PC-3 (cell line): ENCODE data around the gene KIF1B. TPM values are rescaled to one million over a fixed set of nuclear protein-coding genes. Genes with fewer than 3 reads are reported as not detected.

Source experiments
- ATAC-seq: fragments of 200-7000 bp; cut with Tn5 transposase; 2 replicates; pipeline ENCODE4 v1.9.1; 2020; ENCODE audit warnings: mild to moderate bottlenecking, moderate library complexity
- Bru-seq: library from RNA; stranded (reverse); fragments of 400-500 nt; gene quantifications from one replicate; lab custom pipeline; 2021; lab: Mats Ljungman, UMichigan
- BruChase-seq, 2 experiments: library from RNA; stranded (reverse); fragments of 400-500 nt; gene quantifications; one replicate each; lab custom pipeline; 2021; lab: Mats Ljungman, UMichigan
- BruUV-seq: library from RNA; stranded (reverse); fragments of 400-500 nt; replicated peaks from 2 replicates; lab custom pipeline; 2021; lab: Mats Ljungman, UMichigan
- CTCF ChIA-PET: fragments of 300-600 bp; sonication (Branson Sonifier 250); formaldehyde crosslinking; loops from one replicate; lab custom pipeline; 2022; ENCODE audit warnings: antibody characterized with exemption; lab: Charles Lee
- POLR2A ChIA-PET: fragments of 300-600 bp; sonication (Branson Sonifier 250); formaldehyde crosslinking; loops from one replicate; lab custom pipeline; 2022; ENCODE audit warnings: antibody characterized with exemption; ENCODE audit not compliant: unreplicated experiment; lab: Charles Lee
- DNase-seq: peaks from one replicate; pipeline ENCODE4 v3.0.0-alpha.2; 2015
- H2AFZ ChIP-seq: fragments of 300-600 bp; sonication (generic); 2 replicates; pipeline ENCODE4 v1.6.0; 2016; ENCODE audit warnings: antibody characterized with exemption, low read length
- H3F3A ChIP-seq: fragments of 300-600 bp; sonication (generic); one replicate; pipeline ENCODE4 v1.6.0; 2017; ENCODE audit warnings: antibody characterized with exemption, low read length, control low read depth, mild to moderate bottlenecking; ENCODE audit not compliant: unreplicated experiment
- H3K27ac ChIP-seq: fragments of 300-600 bp; sonication (generic); 2 replicates; pipeline ENCODE4 v1.5.1; 2016; ENCODE audit warnings: mild to moderate bottlenecking, low read length
- H3K27me3 ChIP-seq: fragments of 300-600 bp; sonication (generic); 2 replicates; pipeline ENCODE4 v1.6.1; 2016; ENCODE audit warnings: low read length, mixed read lengths
- H3K36me3 ChIP-seq: fragments of 300-600 bp; sonication (generic); 2 replicates; pipeline ENCODE4 v1.6.1; 2016; ENCODE audit warnings: low read depth, mixed run types, low read length, mixed read lengths
- H3K4me1 ChIP-seq: fragments of 300-600 bp; sonication (generic); 2 replicates; pipeline ENCODE4 v1.5.1; 2016; ENCODE audit warnings: low read length; ENCODE audit not compliant: insufficient read depth
- H3K4me2 ChIP-seq: fragments of 300-600 bp; sonication (generic); 2 replicates; pipeline ENCODE4 v1.6.0; 2016; ENCODE audit warnings: low read length
- H3K4me3 ChIP-seq: fragments of 300-600 bp; sonication (generic); 2 replicates; pipeline ENCODE4 v1.5.1; 2016; ENCODE audit warnings: mild to moderate bottlenecking, low read length, mixed read lengths
- H3K79me2 ChIP-seq: fragments of 300-600 bp; sonication (generic); 2 replicates; pipeline ENCODE4 v1.6.1; 2017; ENCODE audit warnings: low read length, mixed read lengths
- H3K9ac ChIP-seq: fragments of 300-600 bp; sonication (generic); 2 replicates; pipeline ENCODE4 v1.6.0; 2016; ENCODE audit warnings: mild to moderate bottlenecking, low read length
- H3K9me2 ChIP-seq: fragments of 300-600 bp; sonication (generic); replicated peaks from 2 replicates; pipeline ENCODE4 v1.6.1; 2016; ENCODE audit warnings: mixed run types, low read length, mixed read lengths
- H3K9me3 ChIP-seq: fragments of 300-600 bp; sonication (generic); 2 replicates; pipeline ENCODE4 v1.6.1; 2016; ENCODE audit warnings: low read length, mixed read lengths
- H4K20me1 ChIP-seq: fragments of 300-600 bp; sonication (generic); 2 replicates; pipeline ENCODE4 v1.6.1; 2016; ENCODE audit warnings: low read length, mixed read lengths
- CTCF ChIP-seq: fragments of 300-600 bp; sonication (generic); conservative IDR thresholded peaks from 2 replicates; pipeline ENCODE4 v1.5.1; 2017; ENCODE audit warnings: antibody characterized with exemption, low read depth, mild to moderate bottlenecking, low read length
- EZH2 ChIP-seq: fragments of 300-600 bp; sonication (generic); IDR thresholded peaks from one replicate; pipeline ENCODE4 v1.6.1; 2017; ENCODE audit warnings: antibody characterized with exemption, mild to moderate bottlenecking, low read length; ENCODE audit not compliant: unreplicated experiment
- EZH2phosphoT487 ChIP-seq: fragments of 300-600 bp; sonication (generic); IDR thresholded peaks from 2 replicates; pipeline ENCODE4 v1.6.1; 2018; ENCODE audit warnings: mild to moderate bottlenecking, antibody characterized with exemption, low read length, borderline replicate concordance
- intact Hi-C: fragments of 100-400 bp; cut with micrococcal nuclease; formaldehyde crosslinking; loops from 2 replicates; pipeline ENCODE4 v1.9.0; 2023
- long read RNA-seq: library from polyadenylated mRNA; unstranded; transcript quantifications from one replicate; pipeline ENCODE4 v2.0.0, GENCODE V29; 2021; ENCODE audit not compliant: unreplicated experiment
- total RNA-seq: library from RNA; depleted of rRNA; stranded (reverse); fragments of >200 nt; gene quantifications from 2 replicates; pipeline ENCODE4 v1.2.3, GENCODE V29; 2014; rRNA removed

KIF1B gene
- 21.4 and 24.2 TPM in 2 replicates for total RNA-seq
- Bru-seq, nascent RNA, result percentile 71 among the genes with signal in this experiment
- percentile 77 among the genes with signal in this experiment for BruChase-seq, experiment 1, labeled RNA remaining after a 6-hour chase
- BruChase-seq, experiment 2, labeled RNA remaining after a 2-hour chase, result percentile 73 among the genes with signal in this experiment
- long read RNA-seq, full-length matches to known transcripts, result 14 of 43 reads
- long read RNA-seq, partial matches to known transcripts, result 8 of 43 reads
- long read RNA-seq, other reads (novel, unspliced or antisense), result 21 of 43 reads

GRCh38 chr1:10209905-10210810 is at the start of gene KIF1B:
TSS of gene KIF1B (plus strand) at chr1:10210570. CDS start at chr1:10232329, 21,759 bp downstream.
- DNase-seq (peak; percentile 98), ATAC-seq (peak; percentile 87)
- Histone ChIP-seq H3K27me3 (no peaks in the 10 kb centered on the region), H3K4me2 (peak within 1 kb of the TSS; percentile 92), H3F3A (no peaks in the 10 kb centered on the region), H3K4me1 (peaks cover 18% of the 10 kb centered on the region), H4K20me1 (peaks cover 23% of the 10 kb centered on the region), H3K9ac (peak within 1 kb of the TSS; percentile 92), H3K27ac (peak within 1 kb of the TSS; percentile 80), H3K36me3 (no peaks in the 10 kb centered on the region), H3K9me2 (no peaks in the 10 kb centered on the region), H3K4me3 (peak within 1 kb of the TSS; percentile 100), H3K9me3 (no peaks in the 10 kb centered on the region), H2AFZ (peak within 1 kb of the TSS; percentile 93), H3K79me2 (peaks cover 41% of the 10 kb centered on the region)
- TF ChIP-seq CTCF, result peak; percentile 93
- no peak for TF ChIP-seq EZH2phosphoT487
- intact Hi-C loops, result loop anchor here (1.0 to 5.0 kb wide), 3 partner anchors 42 to 218 kb away; no protein-coding TSS in a partner anchor
- BruUV-seq, result TSS peak; percentile 91
- POLR2A ChIA-PET, result no interaction called here
- CTCF ChIA-PET, result interaction anchor here (0.5 to 1.8 kb wide), 8 partner anchors 9 to 168 kb away, joined by 3 to 9 read pairs (median 3); no protein-coding TSS in a partner anchor

- Histone ChIP-seq H2AFZ (no peak overlapping the region), H3K4me1 (no peaks in the 10 kb centered on the region), H3K27me3 (no peaks in the 10 kb centered on the region), H3K4me3 (no peak overlapping the region), H3K9me2 (no peaks in the 10 kb centered on the region), H3K4me2 (no peak overlapping the region), H3K36me3 (peaks cover 10% of the 10 kb centered on the region; the same call in 1 of the 2 replicates), H3K79me2 (no peaks in the 10 kb centered on the region), H3F3A (no peaks in the 10 kb centered on the region), H4K20me1 (no peaks in the 10 kb centered on the region), H3K9ac (no peak overlapping the region), H3K9me3 (no peaks in the 10 kb centered on the region), H3K27ac (no peak overlapping the region)
- DNase-seq (no peak), ATAC-seq (no peak)
- CTCF ChIA-PET, result no interaction called here
- intact Hi-C loops, result no loop called here
- no TSS peak for BruUV-seq
- TF ChIP-seq EZH2phosphoT487 (no peak), CTCF (no peak), EZH2 (no peak)
- POLR2A ChIA-PET, result no interaction called here
These were observed 49.4 kb upstream of the KIF1B start for GRCh38 chr1:10160907-10161490.
